ENCODE measurements around the gene TOMM40L. TPM values are rescaled to one million over a fixed set of nuclear protein-coding genes. Genes with fewer than 3 reads are reported as not detected.

Gene TOMM40L
- total RNA-seq, 4 donors from 2014 or later, result 2.6 to 13.2 (median 7.3) TPM

DNA sequence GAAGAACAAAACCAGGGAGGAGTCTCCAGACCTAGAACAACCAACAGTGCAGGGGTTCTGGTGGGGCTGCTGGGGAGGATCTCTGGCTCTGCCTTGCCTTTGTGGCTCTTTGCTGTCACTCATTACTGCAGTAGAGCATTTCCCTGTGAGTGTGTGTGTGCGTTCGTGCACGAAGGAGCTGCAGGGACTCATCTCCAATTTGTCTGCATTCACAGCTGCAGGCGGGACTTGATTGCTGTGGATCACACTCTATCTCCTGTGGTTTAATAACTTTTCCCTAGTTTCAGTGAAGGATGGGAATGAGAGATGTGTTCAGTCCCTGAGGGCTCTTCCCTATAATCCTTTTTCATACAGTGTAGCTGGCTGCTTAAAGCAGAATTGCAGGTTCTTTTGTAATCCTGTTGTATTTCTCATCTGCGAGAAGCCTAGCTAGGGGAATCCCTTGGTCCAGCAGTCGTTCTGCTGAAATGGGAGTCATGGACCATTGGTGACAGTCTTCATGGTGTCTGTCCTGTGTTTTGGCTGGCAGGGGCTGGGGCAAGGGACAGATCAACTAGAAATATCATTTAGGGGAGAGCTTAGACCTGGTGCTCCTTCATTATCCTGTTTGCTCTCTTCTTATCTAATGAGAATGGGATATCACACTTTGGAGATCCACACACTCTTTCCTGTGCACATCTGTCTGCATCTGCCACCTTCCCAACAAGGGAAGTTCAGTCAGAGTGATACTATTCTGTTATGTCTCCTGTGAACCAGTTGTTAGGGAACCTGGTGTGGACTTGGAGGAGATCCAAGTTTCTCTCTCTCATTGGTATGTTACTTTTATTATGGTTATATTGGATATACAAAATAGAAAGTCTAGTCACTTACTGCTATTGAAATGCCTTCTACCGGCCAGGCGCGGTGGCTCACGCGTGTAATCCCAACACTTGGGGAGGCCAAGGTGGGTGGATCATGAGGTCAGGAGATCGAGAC is 35.7 kb downstream of the TOMM40L start:
- DNase-seq, result no peak
- TF ChIP-seq, protein P1, sequence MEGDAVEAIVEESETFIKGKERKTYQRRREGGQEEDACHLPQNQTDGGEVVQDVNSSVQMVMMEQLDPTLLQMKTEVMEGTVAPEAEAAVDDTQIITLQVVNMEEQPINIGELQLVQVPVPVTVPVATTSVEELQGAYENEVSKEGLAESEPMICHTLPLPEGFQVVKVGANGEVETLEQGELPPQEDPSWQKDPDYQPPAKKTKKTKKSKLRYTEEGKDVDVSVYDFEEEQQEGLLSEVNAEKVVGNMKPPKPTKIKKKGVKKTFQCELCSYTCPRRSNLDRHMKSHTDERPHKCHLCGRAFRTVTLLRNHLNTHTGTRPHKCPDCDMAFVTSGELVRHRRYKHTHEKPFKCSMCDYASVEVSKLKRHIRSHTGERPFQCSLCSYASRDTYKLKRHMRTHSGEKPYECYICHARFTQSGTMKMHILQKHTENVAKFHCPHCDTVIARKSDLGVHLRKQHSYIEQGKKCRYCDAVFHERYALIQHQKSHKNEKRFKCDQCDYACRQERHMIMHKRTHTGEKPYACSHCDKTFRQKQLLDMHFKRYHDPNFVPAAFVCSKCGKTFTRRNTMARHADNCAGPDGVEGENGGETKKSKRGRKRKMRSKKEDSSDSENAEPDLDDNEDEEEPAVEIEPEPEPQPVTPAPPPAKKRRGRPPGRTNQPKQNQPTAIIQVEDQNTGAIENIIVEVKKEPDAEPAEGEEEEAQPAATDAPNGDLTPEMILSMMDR (IDR thresholded peaks at IDR 0.05), result no peak
- no peak for TF ChIP-seq POLR2A (IDR thresholded peaks at IDR 0.05)
- no peak overlapping the region for H3K4me3 ChIP-seq
- H3K9me3 ChIP-seq, result no peaks in the 10 kb centered on the region
- H3K4me1 ChIP-seq, result no peaks in the 10 kb centered on the region
- no peaks in the 10 kb centered on the region for H3K36me3 ChIP-seq
- peaks cover 3 to 10% of the 10 kb centered on the region in 2 donors for H3K27me3 ChIP-seq
- intact Hi-C loops (cut with DNase I; ENCODE audit: low total_unique reads), result no loop called here
- H3K27ac ChIP-seq, result no peak overlapping the region

DNA sequence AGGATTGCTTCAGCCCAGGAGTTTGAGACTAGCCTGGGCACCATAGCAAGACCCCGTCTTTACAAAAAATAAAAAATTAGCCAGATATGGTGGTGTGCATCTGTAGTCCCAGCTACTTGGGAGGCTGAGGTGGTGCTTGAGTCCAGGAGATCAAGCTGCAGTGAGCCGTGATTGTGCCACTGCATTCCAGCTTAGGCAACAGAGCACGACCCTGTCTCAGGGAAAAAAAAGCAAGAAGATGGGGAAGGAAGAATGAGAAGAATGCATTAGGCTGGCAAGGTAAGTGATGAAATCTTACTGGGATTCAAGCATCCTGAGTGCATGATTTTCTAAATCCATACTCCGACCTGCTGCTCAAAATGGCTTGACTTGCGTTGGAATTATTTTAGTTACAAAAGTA is 39.4 kb downstream of the TOMM40L start:
- Histone ChIP-seq H3K27me3 (no peaks in the 10 kb centered on the region), H3K4me3 (no peak overlapping the region), H3K27ac (no peak overlapping the region), H3K36me3 (no peaks in the 10 kb centered on the region), H3K9me3 (no peaks in the 10 kb centered on the region), H3K4me1 (no peaks in the 10 kb centered on the region)
- TF ChIP-seq POLR2A (IDR thresholded peaks at IDR 0.05), result no peak
- TF ChIP-seq, protein P1 (IDR thresholded peaks at IDR 0.05), result no peak
- no peak for DNase-seq
- intact Hi-C loops (cut with DNase I; ENCODE audit: low total_unique reads), result no loop called here

DNA sequence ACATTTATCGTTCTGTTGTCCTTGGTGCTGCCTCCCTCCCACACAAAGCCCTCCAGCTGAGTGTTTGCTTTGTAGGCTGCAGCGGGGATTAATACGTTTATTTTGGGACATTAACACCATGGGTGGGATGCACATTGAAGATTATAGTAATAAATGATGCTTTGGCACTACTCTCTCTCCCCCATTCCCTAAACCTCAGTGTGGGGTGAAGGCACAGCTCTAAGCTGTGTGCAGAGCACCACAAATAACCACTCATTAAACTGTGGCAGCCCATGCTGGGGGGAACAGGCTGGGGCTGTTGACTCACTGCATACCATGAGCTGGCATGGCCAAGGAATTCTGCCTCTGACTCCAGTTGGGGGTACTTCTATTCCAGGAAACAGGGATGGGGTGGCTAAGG is 40.3 kb downstream of the TOMM40L start:
- Histone ChIP-seq H3K4me3 (no peak overlapping the region), H3K36me3 (no peaks in the 10 kb centered on the region), H3K27me3 (no peaks in the 10 kb centered on the region), H3K27ac (no peak overlapping the region), H3K4me1 (no peaks in the 10 kb centered on the region), H3K9me3 (no peaks in the 10 kb centered on the region)
- no peak for DNase-seq
- intact Hi-C loops (cut with DNase I; ENCODE audit: low total_unique reads), result no loop called here
- TF ChIP-seq, protein P1 (IDR thresholded peaks at IDR 0.05), result no peak
- TF ChIP-seq POLR2A (IDR thresholded peaks at IDR 0.05), result no peak

DNA sequence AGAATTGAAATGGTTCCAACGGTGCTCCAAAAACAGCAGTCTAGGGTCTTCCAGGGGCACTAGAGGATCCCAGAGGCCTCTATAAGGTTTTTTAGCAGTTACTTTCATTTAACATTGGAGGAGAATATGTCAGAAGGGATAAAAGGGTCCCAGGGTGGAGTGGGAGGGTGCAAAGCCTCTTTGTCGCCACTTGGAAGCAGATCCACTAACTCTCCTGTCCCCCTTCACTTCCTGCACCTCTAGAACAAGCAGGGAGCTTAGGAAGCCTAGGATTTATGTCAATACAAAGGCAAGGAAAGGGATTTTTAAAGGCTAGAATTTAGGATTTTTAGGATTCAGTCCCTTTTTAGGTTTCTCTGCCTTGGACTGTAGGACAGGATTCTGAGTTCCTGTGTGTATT is 41.0 kb downstream of the TOMM40L start:
- Histone ChIP-seq H3K27me3 (no peaks in the 10 kb centered on the region), H3K36me3 (no peaks in the 10 kb centered on the region), H3K27ac (no peak overlapping the region), H3K4me3 (no peak overlapping the region), H3K4me1 (no peaks in the 10 kb centered on the region), H3K9me3 (no peaks in the 10 kb centered on the region)
- TF ChIP-seq, protein P1 (IDR thresholded peaks at IDR 0.05), result no peak
- no peak for TF ChIP-seq POLR2A (IDR thresholded peaks at IDR 0.05)
- intact Hi-C loops (cut with DNase I; ENCODE audit: low total_unique reads), result no loop called here
- no peak for DNase-seq

DNA sequence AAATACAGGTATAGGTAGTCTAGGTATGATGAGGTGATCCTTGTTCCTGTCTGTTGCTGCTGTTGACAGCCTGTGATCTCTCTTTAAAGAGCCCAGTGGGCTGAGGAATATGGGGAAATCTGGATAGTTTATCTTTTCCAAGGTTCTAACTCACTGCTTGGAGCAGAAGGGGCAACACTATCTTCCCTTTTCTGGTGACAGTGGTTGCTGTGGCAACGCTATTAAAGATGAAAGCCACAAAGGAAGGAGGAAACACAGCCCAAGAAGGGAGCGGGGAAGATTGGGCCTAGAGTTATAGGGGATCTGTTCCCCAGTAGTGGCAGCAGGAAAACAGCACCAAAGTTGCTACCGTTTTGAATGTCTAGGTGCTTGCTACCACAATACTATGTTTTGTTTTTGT is 41.5 kb downstream of the TOMM40L start:
- no peak overlapping the region for H3K4me3 ChIP-seq
- TF ChIP-seq, protein P1 (IDR thresholded peaks at IDR 0.05), result no peak
- TF ChIP-seq POLR2A (IDR thresholded peaks at IDR 0.05), result no peak
- H3K27ac ChIP-seq, result no peak overlapping the region
- H3K9me3 ChIP-seq, result no peaks in the 10 kb centered on the region
- H3K4me1 ChIP-seq, result no peaks in the 10 kb centered on the region
- intact Hi-C loops (cut with DNase I; ENCODE audit: low total_unique reads), result no loop called here
- H3K36me3 ChIP-seq, result no peaks in the 10 kb centered on the region
- H3K27me3 ChIP-seq, result no peaks in the 10 kb centered on the region
- no peak for DNase-seq

Data from uterus (tissue), 4 donors.